Measurements from ENCODE around the gene PROX1.

DNA sequence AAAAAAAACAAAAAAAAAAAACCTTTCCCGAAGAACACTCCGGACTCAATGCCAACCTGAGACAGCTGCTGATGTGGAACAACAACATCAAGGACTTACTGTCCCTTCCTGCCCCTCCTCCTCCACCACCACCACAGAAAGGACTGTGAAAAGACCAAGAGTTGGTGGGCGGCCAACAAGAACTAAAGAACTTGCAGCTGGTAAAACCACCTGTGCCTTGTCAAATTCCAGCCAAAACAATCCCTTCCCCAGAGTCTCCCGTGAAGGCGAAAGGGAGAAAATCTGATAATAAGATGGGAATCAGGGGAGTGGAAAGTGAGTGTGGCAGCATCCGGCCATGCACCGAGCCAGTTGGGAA lies 88.9 kb downstream of the PROX1 start:
- TF ChIP-seq, protein P1, sequence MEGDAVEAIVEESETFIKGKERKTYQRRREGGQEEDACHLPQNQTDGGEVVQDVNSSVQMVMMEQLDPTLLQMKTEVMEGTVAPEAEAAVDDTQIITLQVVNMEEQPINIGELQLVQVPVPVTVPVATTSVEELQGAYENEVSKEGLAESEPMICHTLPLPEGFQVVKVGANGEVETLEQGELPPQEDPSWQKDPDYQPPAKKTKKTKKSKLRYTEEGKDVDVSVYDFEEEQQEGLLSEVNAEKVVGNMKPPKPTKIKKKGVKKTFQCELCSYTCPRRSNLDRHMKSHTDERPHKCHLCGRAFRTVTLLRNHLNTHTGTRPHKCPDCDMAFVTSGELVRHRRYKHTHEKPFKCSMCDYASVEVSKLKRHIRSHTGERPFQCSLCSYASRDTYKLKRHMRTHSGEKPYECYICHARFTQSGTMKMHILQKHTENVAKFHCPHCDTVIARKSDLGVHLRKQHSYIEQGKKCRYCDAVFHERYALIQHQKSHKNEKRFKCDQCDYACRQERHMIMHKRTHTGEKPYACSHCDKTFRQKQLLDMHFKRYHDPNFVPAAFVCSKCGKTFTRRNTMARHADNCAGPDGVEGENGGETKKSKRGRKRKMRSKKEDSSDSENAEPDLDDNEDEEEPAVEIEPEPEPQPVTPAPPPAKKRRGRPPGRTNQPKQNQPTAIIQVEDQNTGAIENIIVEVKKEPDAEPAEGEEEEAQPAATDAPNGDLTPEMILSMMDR (optimal IDR thresholded peaks at IDR 0.05 in 1 of 3, IDR thresholded peaks at IDR 0.05 in 1 of 3, conservative IDR thresholded peaks at IDR 0.05 in 1 of 3; ENCODE audit: extremely low read depth in 1 of 3, insufficient read depth in 2 of 3, low read length in 3 of 3), result no peak
- no peak for TF ChIP-seq EZH2 (IDR thresholded peaks at IDR 0.05; ENCODE audit: low read length)

All from keratinocyte (primary cell).